Activated B cell treated with CpG ODN at 0.5 μM for 24 hours (primary cell): ENCODE data around the gene SFSWAP. TPM values are rescaled to one million over a fixed set of nuclear protein-coding genes. Genes with fewer than 3 reads are reported as not detected.

ENCODE experiments used
- ATAC-seq: fragments of 200-7000 bp; cut with Tn5 transposase; one replicate; pipeline ENCODE4 v1.10.0; 2021; ENCODE audit warnings: low read depth, mild to moderate bottlenecking, moderate library complexity
- CTCF ChIA-PET: fragments of 350-600 bp; sonication (Branson Sonifier 250); formaldehyde crosslinking; loops from one replicate; lab custom pipeline; 2021; ENCODE audit warnings: antibody characterized with exemption; lab: Charles Lee
- POLR2A ChIA-PET: fragments of 350-600 bp; sonication (Branson Sonifier 250); formaldehyde crosslinking; loops from one replicate; lab custom pipeline; 2021; ENCODE audit warnings: antibody characterized with exemption; lab: Charles Lee
- DNase-seq: peaks from one replicate; pipeline ENCODE4 v3.0.0; 2022
- H3K27ac Mint-ChIP-seq: one replicate; pipeline ENCODE4 v1.8.0; 2020; ENCODE audit warnings: mixed read lengths
- H3K27me3 Mint-ChIP-seq: one replicate; pipeline ENCODE4 v1.8.0; 2021; ENCODE audit warnings: mixed read lengths
- H3K36me3 Mint-ChIP-seq: one replicate; pipeline ENCODE4 v1.8.0; 2021; ENCODE audit warnings: low read depth, mixed read lengths
- H3K4me1 Mint-ChIP-seq: one replicate; pipeline ENCODE4 v1.8.0; 2021; ENCODE audit warnings: mixed read lengths
- H3K4me3 Mint-ChIP-seq: one replicate; pipeline ENCODE4 v1.8.0; 2020; ENCODE audit warnings: mild to moderate bottlenecking, mixed read lengths
- H3K9me3 Mint-ChIP-seq: one replicate; pipeline ENCODE4 v1.8.0; 2020; ENCODE audit warnings: mixed read lengths
- intact Hi-C: fragments of 100-400 bp; cut with micrococcal nuclease; formaldehyde crosslinking; loops from one replicate; pipeline ENCODE4 v1.15.1; 2024
- total RNA-seq: library from RNA; stranded (reverse); gene quantifications from 2 replicates; pipeline ENCODE4 v1.2.3, GENCODE V29; 2022
- TF ChIP-seq, protein P1 (sequence below): fragments of 200-600 bp; IDR thresholded peaks from one replicate; pipeline ENCODE4 v1.8.0; 2022; ENCODE audit warnings: antibody characterized with exemption, mild to moderate bottlenecking

Gene SFSWAP
- total RNA-seq, 1 donor from 2014 or later, result 88.0 TPM

- TF ChIP-seq, protein P1, sequence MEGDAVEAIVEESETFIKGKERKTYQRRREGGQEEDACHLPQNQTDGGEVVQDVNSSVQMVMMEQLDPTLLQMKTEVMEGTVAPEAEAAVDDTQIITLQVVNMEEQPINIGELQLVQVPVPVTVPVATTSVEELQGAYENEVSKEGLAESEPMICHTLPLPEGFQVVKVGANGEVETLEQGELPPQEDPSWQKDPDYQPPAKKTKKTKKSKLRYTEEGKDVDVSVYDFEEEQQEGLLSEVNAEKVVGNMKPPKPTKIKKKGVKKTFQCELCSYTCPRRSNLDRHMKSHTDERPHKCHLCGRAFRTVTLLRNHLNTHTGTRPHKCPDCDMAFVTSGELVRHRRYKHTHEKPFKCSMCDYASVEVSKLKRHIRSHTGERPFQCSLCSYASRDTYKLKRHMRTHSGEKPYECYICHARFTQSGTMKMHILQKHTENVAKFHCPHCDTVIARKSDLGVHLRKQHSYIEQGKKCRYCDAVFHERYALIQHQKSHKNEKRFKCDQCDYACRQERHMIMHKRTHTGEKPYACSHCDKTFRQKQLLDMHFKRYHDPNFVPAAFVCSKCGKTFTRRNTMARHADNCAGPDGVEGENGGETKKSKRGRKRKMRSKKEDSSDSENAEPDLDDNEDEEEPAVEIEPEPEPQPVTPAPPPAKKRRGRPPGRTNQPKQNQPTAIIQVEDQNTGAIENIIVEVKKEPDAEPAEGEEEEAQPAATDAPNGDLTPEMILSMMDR, result no peak
- ChIA-PET CTCF (no interaction called here), POLR2A (interaction anchor here (0.7 kb wide), 1 partner anchor 230 kb away, joined by 4 read pairs; no protein-coding TSS in a partner anchor)
- no peak overlapping the region for H3K27ac Mint-ChIP-seq
- intact Hi-C loops, result no loop called here
- DNase-seq (no peak), ATAC-seq (no peak)
- H3K27me3 Mint-ChIP-seq, result no peaks in the 10 kb centered on the region
- H3K4me3 Mint-ChIP-seq, result no peak overlapping the region
- H3K4me1 Mint-ChIP-seq, result peaks cover 7% of the 10 kb centered on the region
- peaks cover 79% of the 10 kb centered on the region for H3K36me3 Mint-ChIP-seq
- H3K9me3 Mint-ChIP-seq, result no peaks in the 10 kb centered on the region
These were observed 48.3 kb downstream of the SFSWAP start for GRCh38 chr12:131759176-131759575.

GRCh38 chr12:131761638-131762037 lies 50.7 kb downstream of the SFSWAP start:
- H3K9me3 Mint-ChIP-seq, result no peaks in the 10 kb centered on the region
- ChIA-PET CTCF (no interaction called here), POLR2A (no interaction called here)
- TF ChIP-seq, protein P1, result no peak
- peaks cover 81% of the 10 kb centered on the region for H3K36me3 Mint-ChIP-seq
- intact Hi-C loops, result no loop called here
- ATAC-seq (no peak), DNase-seq (no peak)
- H3K4me3 Mint-ChIP-seq, result no peak overlapping the region
- no peaks in the 10 kb centered on the region for H3K27me3 Mint-ChIP-seq
- no peak overlapping the region for H3K27ac Mint-ChIP-seq
- peaks cover 11% of the 10 kb centered on the region for H3K4me1 Mint-ChIP-seq

- no peak overlapping the region for H3K27ac Mint-ChIP-seq
- H3K9me3 Mint-ChIP-seq, result no peaks in the 10 kb centered on the region
- no peak for ATAC-seq
- ChIA-PET POLR2A (interaction anchor here (2.7 kb wide), 1 partner anchor 10 kb away, joined by 18 read pairs; no protein-coding TSS in a partner anchor), CTCF (interaction anchor here (0.6 to 1.3 kb wide), 4 partner anchors 9 to 188 kb away, joined by 3 to 6 read pairs (median 4); no protein-coding TSS in a partner anchor)
- no peak overlapping the region for H3K4me3 Mint-ChIP-seq
- no peaks in the 10 kb centered on the region for H3K27me3 Mint-ChIP-seq
- TF ChIP-seq, protein P1, result no peak
- H3K36me3 Mint-ChIP-seq, result peaks cover 81% of the 10 kb centered on the region
- intact Hi-C loops, result no loop called here
- DNase-seq, result no peak
- H3K4me1 Mint-ChIP-seq, result peaks cover 30% of the 10 kb centered on the region
These were observed 53.8 kb downstream of the SFSWAP start for GRCh38 chr12:131764738-131765137.

GRCh38 chr12:131765961-131766360 lies 55.1 kb downstream of the SFSWAP start:
- TF ChIP-seq, protein P1, result no peak
- Mint-ChIP-seq H3K27me3 (no peaks in the 10 kb centered on the region), H3K4me1 (peaks cover 41% of the 10 kb centered on the region), H3K36me3 (peaks cover 84% of the 10 kb centered on the region), H3K9me3 (no peaks in the 10 kb centered on the region), H3K4me3 (peak overlapping the region; percentile 50), H3K27ac (peak overlapping the region; percentile 76)
- ATAC-seq (no peak), DNase-seq (no peak)
- CTCF ChIA-PET, result interaction anchor here (1.0 kb wide), 1 partner anchor 64 kb away, joined by 3 read pairs; no protein-coding TSS in a partner anchor
- intact Hi-C loops, result loop anchor here (1.0 kb wide), 1 partner anchor 10 kb away; no protein-coding TSS in a partner anchor
- POLR2A ChIA-PET, result interaction anchor here (1.1 to 2.7 kb wide), 2 partner anchors 9 to 55 kb away, joined by 3 to 18 read pairs; partner anchors contain the start of gene SFSWAP

DNA sequence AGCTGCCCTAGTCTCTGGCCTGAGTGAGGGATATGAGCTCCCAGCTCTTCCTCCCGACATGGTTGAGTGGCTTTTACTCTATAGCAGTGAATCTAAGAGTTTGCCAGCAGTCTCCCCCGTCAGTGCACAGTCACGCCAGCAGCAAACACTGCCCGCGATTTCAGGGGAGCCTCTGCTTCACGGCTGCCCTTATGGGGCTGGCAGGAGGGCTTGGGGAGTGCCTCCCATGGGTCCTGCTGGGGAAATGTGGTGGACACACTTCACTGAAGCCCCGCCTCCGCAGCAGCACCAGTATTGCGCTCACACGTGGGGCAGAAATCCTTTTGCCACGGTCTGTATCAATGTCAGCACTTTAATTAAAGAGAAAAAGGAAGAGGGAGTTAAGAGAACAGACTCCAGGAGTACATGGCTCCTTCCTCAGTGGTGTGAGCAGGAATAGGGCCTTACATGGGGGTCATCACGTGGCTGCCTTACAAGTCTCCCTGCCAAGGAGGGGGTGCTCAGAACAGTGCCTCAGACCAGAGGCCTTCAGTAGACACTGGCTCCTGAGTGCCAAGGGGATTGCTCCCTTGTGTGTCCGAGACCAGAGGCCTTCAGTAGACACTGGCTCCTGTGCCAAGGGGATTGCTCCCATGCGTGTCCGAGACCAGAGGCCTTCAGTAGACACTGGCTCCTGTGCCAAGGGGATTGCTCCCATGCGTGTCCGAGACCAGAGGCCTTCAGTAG lies 55.7 kb downstream of the SFSWAP start:
- CTCF ChIA-PET, result interaction anchor here (1.0 kb wide), 1 partner anchor 64 kb away, joined by 3 read pairs; no protein-coding TSS in a partner anchor
- Mint-ChIP-seq H3K36me3 (peaks cover 83% of the 10 kb centered on the region), H3K4me1 (peaks cover 46% of the 10 kb centered on the region), H3K27me3 (no peaks in the 10 kb centered on the region), H3K9me3 (no peaks in the 10 kb centered on the region), H3K4me3 (peak overlapping the region; percentile 50), H3K27ac (peak overlapping the region; percentile 76)
- TF ChIP-seq, protein P1, result no peak
- POLR2A ChIA-PET, result interaction anchor here (1.1 to 2.7 kb wide), 2 partner anchors 9 to 56 kb away, joined by 3 to 18 read pairs; partner anchors contain the start of gene SFSWAP
- ATAC-seq (peak; percentile 98), DNase-seq (peak; percentile 38)
- intact Hi-C loops, result loop anchor here (1.0 kb wide), 1 partner anchor 10 kb away; no protein-coding TSS in a partner anchor
